OCI-LY7 (cell line): ENCODE results near the gene IL26.

Source experiments
- CTCF ChIP-seq: fragments of 200-600 bp; sonication (generic); conservative IDR thresholded peaks from 2 replicates; pipeline ENCODE4 v1.5.1; 2014; ENCODE audit warnings: mild to moderate bottlenecking, antibody characterized with exemption, low read length, moderate library complexity, mixed read lengths
- EZH2phosphoT487 ChIP-seq: fragments of 200-600 bp; sonication (generic); IDR thresholded peaks from 2 replicates; pipeline ENCODE4 v1.6.1; 2018; ENCODE audit warnings: low read depth, borderline replicate concordance, mild to moderate bottlenecking, mixed run types, antibody characterized with exemption, low read length, moderate library complexity, mixed read lengths

DNA sequence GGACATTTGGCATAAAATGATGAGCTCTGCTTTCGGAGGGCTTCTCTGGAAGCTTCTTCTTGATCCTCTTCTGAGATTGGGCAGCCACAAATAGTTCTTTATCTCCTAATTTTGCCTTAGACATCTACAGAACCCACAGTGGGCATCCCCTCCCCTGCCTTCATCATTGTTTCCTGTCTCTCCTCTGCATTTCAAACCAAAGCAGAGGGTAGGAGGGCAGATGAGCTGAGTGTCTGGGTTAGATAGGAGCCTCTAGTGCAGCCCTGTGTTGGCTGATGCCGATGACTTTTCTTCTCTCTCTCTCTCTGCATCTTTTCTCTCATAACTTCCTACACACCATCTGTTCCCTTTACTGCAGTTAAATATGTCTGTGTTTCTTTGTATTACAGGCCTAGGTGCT lies 8.5 kb upstream of the IL26 start:
- TF ChIP-seq CTCF (no peak), EZH2phosphoT487 (no peak)
